Putamen (tissue), 1 donor: ENCODE data around the gene GTF2H2C.
"Not testable (repeated sequence)": the region's sequence is repeated elsewhere in the genome, so short reads cannot be mapped to it uniquely, and the experiment has no call there.

Source experiments
- DNase-seq: peaks from one replicate; pipeline ENCODE4 v3.0.0-alpha.2; 2016; ENCODE audit warnings: low spot score

The GTF2H2C gene

GRCh38 chr5:69566172-69566571 is 6.2 kb downstream of the GTF2H2C start:
- not testable (repeated sequence) for DNase-seq

- not testable (repeated sequence) for DNase-seq
Measured at GRCh38 chr5:69568072-69568471, 8.1 kb downstream of the GTF2H2C start.

- not testable (repeated sequence) for DNase-seq
Measured at GRCh38 chr5:69583356-69583755, 23.4 kb downstream of the GTF2H2C start.

- not testable (repeated sequence) for DNase-seq
Measured at GRCh38 chr5:69596114-69596840, 36.3 kb downstream of the GTF2H2C start.

GRCh38 chr5:69601947-69602346 is 42.0 kb downstream of the GTF2H2C start:
- not testable (repeated sequence) for DNase-seq

- not testable (repeated sequence) for DNase-seq
Measured at GRCh38 chr5:69606839-69607238, 46.8 kb downstream of the GTF2H2C start.

GRCh38 chr5:69607750-69608149 is 47.8 kb downstream of the GTF2H2C start:
- DNase-seq, result not testable (repeated sequence)

GRCh38 chr5:69608861-69609496 is 49.0 kb downstream of the GTF2H2C start:
- not testable (repeated sequence) for DNase-seq

- DNase-seq, result not testable (repeated sequence)
Measured at GRCh38 chr5:69614843-69615242, 54.9 kb downstream of the GTF2H2C start.

GRCh38 chr5:69631879-69632278 is 71.9 kb downstream of the GTF2H2C start:
- not testable (repeated sequence) for DNase-seq
